HG03066 (cell line): Measurements from ENCODE around the gene TMTC1.

ENCODE experiments used
- ATAC-seq: cut with Tn5 transposase; IDR thresholded peaks from one replicate; pipeline ENCODE4 v1.9.1; 2021; ENCODE audit warnings: low read depth; ENCODE audit not compliant: unreplicated experiment

The TMTC1 gene

GRCh38 chr12:29552324-29552927 lies 231.3 kb downstream of the TMTC1 start:
- ATAC-seq, result peak; percentile 88

- no peak for ATAC-seq
Measured at GRCh38 chr12:29551812-29552211, 231.9 kb downstream of the TMTC1 start.

- no peak for ATAC-seq
Measured at GRCh38 chr12:29547864-29548263, 235.9 kb downstream of the TMTC1 start.

GRCh38 chr12:29547151-29547632 lies 236.6 kb downstream of the TMTC1 start:
- no peak for ATAC-seq

- ATAC-seq, result no peak
Measured at GRCh38 chr12:29546000-29546399, 237.7 kb downstream of the TMTC1 start.

- ATAC-seq, result no peak
Measured at GRCh38 chr12:29545102-29545467, 238.7 kb downstream of the TMTC1 start.

DNA sequence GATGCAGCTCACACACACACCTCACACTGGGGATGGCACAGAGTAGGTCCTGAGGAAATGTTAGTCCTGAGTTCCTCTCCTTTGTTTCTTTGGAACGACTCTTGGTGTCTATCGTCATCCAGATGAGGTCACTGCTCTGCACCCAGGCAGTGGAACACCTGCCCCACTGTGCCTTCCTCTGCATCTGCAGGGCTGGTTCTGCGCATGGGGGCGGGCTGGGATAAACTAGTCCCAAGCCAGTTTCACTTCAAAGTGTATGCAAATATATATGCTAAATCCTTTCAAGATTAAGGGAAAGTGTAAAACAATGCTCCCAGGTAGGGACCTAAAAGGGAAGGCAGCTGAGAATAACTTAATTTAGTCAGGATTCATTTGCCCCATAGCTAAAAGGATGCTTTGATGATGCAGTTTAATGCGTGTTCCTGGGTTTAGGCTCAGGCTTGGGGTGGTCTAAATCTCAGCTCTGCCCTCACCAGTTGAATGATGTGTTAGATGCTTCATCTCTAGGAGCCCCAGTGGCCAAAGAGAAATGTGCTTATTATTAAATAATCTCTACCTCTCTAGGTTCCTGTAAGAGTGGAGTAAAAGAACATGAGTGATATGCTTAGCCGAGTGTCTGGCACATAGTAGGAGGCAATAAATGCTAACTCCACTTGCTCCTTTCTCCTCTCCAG lies 239.2 kb downstream of the TMTC1 start:
- no peak for ATAC-seq

DNA sequence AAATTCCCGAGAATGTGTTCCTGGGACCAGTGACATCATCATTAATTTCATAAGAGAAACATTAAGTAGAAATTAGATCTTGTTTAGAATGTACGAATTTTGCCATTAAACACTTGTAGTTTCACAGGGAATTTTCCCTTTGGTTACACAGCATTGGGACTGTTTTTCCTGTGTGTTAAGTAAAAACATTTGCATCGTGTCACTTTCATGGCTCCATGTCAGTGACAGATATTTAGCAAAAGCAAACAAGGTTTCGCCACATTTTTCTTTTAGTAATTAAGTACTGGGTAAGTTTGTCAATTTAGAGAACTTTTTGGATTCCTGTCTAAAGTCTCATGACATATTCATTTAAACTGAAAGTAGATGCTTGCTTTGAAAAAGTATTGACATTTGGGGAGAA lies 240.7 kb downstream of the TMTC1 start:
- no peak for ATAC-seq

DNA sequence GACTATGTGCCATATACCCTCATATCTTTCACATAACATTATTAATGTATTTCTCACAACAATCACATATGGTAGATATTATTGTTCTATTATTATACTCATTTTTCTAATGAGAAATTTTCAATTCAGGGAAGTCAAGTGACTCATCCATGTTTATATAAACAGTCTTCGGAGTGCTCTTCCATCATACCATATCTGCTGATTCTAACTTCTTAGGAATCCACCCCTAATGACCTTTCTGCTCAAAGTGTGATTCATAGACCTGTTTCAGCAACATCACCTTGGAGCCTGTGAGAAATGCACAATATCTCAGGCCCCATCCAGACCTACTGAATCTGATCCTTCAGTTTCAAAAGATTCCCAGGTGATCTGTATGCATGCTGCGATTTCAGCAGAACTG lies 246.4 kb downstream of the TMTC1 start:
- no peak for ATAC-seq

GRCh38 chr12:29534935-29535334 lies 248.8 kb downstream of the TMTC1 start:
- ATAC-seq, result no peak

DNA sequence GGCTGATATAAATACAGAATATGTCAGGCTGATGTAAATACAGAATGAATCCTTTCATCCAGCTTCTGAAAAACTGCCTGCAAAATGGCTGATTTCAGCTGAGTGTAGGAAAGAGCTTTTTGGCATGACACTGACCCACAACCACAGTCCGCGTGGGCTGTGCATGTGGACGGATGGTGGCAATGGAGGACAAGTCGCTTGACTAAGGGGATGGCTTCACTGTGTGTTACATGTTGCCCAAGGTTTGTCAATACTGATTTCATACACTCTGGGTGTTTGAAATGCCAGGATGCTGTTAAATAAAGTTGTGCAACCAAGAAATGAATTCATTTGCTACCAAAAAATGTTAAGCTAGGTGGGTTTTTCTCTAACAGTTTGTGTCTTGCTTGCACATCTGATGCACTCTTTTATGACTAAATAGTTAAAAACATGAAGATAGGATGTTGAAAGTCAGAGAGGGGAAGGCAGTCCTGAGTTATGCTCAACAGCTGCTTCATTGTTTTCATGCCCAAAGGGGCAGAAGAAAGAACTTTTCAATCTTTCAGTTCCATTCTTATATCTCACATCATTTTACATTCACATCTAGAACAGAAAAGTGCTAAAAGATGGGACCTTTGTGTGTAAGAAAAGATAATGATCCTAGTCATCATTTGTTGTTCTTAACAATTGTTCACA lies 249.8 kb downstream of the TMTC1 start:
- ATAC-seq, result no peak

DNA sequence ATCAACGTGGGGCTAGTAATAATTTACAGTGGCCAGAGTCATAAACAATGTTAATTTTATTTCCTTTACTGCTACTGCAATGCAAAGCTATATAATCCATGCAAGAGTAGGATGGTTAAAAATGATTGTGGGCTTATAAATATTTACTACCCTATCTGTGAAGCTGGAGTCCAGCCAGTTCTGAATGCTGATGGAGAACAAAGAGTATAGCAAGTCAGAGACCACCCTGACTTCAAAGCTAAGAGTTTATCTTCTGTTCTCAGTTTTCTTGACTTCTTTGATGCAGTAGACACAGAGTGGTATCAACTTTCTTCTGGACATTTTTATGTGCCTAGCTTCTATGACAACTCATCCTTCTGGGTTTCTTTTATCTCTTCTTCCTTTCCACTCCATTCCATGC lies 252.3 kb downstream of the TMTC1 start:
- ATAC-seq, result no peak

DNA sequence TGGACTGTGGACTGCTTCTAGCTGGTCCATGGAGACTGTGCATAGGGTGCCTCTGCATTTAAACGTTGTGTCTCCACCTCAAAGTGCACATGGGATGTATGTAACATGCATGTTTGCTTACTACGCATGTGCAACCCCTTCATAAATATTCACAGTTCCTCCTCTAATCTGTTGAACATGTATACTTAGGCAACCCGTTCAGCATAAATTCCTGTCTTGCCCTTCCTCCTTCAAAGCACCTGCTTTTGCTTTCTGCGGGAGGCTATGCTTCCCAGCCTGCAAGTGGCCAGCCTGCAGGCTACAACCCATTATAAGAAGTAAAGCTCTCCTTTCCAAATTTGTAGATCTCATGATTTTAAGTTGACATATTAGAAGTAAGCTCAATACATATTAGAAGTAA lies 253.3 kb downstream of the TMTC1 start:
- ATAC-seq, result no peak

DNA sequence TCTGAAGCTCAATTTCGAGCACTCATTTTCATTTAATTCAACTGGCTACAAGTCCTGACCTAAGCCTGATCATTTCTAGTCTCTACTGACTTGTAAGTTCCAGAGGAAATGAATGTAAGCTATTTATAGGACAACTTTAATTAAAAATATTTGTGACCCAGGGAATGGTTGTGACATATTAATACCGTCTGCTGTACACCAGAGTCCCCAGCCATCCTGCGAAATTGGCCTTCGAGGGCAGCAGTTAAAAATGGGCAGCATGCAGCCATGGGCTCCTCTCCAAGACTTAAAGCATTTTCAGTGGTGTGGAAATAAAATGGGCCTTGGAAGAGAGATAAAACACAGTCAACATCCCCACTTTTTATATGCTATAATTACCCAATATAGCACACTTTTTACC lies 255.6 kb downstream of the TMTC1 start:
- ATAC-seq, result no peak

- no peak for ATAC-seq
Measured at GRCh38 chr12:29521951-29522350, 261.8 kb downstream of the TMTC1 start.

GRCh38 chr12:29519585-29520182 lies 264.1 kb downstream of the TMTC1 start:
- no peak for ATAC-seq

DNA sequence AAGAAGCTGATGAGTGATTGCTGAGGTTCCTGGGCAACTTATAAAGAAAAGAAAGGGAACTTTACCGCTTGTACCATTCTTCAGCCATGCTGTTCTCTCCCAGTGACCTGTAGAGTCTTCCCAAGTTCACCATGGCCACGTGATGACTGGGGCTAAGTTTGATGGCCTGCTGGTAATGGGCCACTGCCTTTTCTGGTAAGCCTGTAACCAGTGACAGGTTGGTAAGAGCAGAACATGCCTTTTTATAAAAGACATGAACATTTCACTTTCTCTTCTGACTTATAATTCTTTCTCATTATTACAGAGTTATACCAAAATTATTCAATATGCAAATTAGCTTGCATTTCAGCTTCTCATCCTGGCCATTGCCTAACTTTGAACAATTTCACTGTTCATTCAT lies 265.3 kb downstream of the TMTC1 start:
- no peak for ATAC-seq

DNA sequence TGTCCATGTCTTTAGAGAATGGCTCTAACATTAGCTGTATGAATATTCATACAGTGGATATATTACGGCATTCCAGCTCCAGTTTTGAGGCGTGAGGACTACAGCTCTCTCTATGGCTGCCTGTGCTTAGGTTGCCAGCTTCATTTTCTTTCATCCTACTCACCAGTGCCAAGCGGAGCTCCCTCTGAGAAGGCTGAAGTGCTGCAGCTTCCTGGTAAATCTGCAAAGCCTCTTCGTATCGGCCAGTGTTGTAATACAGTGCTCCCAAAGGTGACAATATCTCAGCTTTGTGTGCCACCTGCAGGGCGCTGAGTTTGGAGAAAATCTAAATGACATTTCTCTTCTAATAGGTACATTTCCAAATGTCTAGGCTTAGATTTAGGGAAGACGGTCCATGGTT lies 266.5 kb downstream of the TMTC1 start:
- ATAC-seq, result no peak

- no peak for ATAC-seq
Measured at GRCh38 chr12:29516431-29516875, 267.3 kb downstream of the TMTC1 start.

DNA sequence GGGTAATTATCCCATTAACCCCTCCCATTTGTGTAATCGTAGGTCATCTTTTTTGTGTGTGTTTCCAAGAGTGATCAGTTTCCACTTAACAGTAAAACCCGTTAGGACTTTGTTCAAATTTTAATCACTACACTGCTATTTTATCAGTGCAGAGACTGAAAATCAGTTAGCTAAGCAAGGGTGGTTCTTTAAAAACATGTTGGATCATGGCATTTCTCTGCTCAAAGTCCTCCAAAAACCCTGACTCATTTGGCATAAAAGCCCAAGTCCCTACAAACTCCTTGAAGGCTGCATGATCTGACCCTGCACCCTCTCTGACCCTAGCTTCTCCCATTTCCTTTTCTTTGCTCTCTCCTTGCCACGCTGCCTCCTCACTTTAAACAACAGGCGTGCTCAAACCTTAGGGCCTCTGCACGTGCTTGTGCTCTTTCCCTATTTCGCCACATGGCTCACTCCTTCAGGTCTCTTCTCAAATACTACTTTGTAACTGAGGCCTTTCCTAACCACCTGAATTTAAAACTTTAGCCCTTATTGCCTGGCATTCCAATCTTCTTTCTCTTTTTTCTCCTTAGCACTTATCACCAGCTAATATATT lies 273.1 kb downstream of the TMTC1 start:
- ATAC-seq, result no peak

DNA sequence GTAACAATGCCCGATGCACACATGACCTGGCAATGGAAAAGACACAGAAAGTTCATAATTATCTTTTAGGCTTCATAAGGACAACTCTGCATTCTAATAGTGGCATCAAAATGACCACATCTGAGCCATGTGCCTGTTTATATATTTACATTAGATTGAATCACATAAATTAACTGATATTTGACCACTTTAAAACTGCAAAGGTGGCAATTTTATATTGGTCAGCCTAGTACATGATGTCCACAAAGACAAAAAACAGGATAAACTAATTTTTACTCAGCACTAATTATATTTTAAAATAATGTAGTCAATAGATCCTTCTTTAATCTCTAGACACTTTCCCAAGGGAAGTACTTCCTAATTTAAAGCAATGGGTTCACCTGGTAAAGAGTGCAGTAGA lies 274.2 kb downstream of the TMTC1 start:
- no peak for ATAC-seq
